ENCODE results near the gene FOXN3.
"Not testable (repeated sequence)": the region's sequence is repeated elsewhere in the genome, so short reads cannot be mapped to it uniquely, and the experiment has no call there.

FOXN3 gene

GRCh38 chr14:89182326-89182725, 234.7 kb downstream of the FOXN3 start:
- no peak for DNase-seq

GRCh38 chr14:89180546-89180945, 236.5 kb downstream of the FOXN3 start:
- DNase-seq = no peak

DNA sequence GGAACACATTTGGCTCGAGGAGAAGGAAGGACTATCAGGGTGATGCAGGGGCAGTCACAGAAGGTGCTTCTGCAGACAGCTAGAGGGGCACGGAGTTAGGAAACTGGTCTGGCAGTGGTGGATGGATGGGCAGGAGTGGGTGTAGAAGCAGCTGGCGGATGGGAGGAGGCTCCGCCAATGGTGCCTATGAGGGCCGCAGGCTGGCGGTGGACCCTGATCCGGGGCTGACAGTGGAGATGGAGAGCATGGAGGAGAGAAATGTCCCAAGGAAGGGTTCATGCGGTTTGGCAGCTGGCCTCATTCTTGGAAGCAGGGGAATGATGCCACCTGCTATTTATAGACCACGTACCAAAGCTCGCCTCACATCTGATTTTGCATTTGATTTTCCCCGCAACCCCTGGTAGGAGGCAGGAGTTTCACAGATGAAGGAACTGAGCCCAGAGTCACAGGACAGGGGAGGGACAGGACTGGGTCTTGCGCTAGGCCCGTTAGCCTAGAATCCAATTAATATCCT, 237.1 kb downstream of the FOXN3 start:
- no peak for DNase-seq

DNA sequence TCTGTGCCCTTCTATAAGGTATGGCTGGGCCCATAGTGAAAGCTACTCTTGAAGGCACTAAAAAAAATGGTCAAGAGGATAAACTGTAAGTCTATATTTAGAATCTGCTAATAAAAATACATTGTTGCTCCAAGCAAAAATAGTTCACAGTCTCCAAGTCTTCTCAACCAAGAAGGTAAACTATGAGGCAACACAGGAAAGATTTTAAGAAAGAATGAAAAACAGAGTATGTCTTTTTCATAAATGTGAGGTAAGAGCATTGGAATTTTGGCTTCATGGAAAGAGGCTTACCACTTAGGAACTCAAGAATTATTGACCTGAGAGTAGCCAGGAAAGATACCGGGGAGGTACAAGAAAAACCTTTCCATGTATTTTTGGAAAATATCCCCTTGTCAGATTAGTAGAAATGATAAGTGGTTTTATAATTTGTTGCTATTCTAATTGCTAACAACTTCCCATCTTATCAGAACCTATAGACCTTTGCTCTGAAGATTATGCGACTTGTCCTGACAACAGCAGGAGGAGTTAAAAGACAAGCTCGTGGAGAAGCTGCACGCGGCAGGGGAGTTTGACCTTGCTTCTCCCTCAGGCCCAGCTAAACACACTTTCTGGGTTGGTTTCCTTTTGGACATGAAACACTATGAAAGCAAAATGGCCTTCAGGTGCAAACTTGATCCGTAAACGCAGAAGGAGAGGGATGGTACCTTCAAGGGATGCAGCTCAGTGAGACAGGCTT, 238.1 kb downstream of the FOXN3 start:
- DNase-seq = no peak

DNA sequence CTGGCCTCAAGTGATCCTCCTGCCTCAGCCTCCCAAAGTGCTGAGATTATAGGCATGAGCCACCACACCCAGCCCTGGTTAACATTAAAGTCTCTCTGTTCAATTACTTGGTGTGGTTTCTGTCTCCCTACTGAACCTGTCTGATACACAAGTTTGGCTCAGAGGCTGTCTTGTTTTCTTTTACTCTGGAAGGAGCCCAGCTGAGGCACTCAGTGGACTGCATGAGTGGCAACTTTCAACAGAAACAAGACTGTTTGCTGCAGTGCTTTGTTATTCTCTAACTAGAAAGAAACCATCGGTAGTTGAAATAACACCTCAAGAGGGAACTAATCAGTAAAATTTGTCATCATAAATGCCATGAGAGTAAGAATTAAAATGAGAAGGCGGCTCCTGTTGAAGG, 238.7 kb downstream of the FOXN3 start:
- DNase-seq = no peak

- DNase-seq = peak; percentile 43
Observed at GRCh38 chr14:89175881-89176799, 240.9 kb downstream of the FOXN3 start.

DNA sequence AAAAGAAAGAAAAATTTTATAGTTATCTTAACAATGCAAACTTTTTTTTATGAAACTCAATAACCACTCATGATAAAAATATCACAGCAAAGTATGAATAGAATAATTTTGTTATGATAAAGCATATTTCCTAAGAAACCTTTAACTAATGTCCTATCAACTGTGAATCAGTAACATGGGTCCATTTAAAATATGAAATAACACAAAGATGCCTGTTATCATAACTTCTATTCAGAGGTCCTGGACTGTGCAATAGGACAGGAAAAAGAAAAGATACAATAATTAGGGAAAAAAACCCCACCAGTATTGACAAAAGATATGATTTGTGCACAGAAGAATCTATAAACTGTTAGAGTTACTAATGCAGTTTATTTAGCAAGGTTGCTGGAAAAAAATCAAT, 245.4 kb downstream of the FOXN3 start:
- DNase-seq = no peak

DNA sequence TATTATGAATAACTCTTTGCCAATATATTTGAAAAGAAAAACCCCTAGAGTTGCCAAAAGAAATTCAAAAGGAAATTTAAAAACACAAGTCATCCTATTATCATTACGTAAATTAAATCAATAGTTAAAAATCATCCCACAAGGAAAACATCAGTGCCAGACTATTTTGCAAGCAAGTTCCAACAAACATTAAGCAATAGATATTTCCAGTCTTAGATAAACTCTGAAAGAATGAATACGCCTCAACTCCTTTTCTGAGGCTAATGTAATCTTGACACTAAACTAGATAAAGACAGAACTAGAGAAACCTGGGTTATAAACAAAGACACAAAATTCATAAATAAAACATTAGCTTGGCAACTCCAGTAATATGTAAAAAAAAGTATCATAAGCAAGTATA, 245.9 kb downstream of the FOXN3 start:
- DNase-seq = no peak

GRCh38 chr14:89167705-89168104, 249.3 kb downstream of the FOXN3 start:
- no peak for DNase-seq

GRCh38 chr14:89166633-89167032, 250.4 kb downstream of the FOXN3 start:
- DNase-seq = no peak

- DNase-seq = no peak
Observed at GRCh38 chr14:89165189-89166181, 251.5 kb downstream of the FOXN3 start.

- no peak for DNase-seq
Observed at GRCh38 chr14:89164168-89165073, 252.6 kb downstream of the FOXN3 start.

GRCh38 chr14:89163031-89163636, 253.9 kb downstream of the FOXN3 start:
- DNase-seq = no peak

GRCh38 chr14:89162586-89162985, 254.4 kb downstream of the FOXN3 start:
- no peak for DNase-seq

GRCh38 chr14:89160437-89160836, 256.6 kb downstream of the FOXN3 start:
- no peak for DNase-seq

- DNase-seq = no peak
Observed at GRCh38 chr14:89158701-89159100, 258.3 kb downstream of the FOXN3 start.

DNA sequence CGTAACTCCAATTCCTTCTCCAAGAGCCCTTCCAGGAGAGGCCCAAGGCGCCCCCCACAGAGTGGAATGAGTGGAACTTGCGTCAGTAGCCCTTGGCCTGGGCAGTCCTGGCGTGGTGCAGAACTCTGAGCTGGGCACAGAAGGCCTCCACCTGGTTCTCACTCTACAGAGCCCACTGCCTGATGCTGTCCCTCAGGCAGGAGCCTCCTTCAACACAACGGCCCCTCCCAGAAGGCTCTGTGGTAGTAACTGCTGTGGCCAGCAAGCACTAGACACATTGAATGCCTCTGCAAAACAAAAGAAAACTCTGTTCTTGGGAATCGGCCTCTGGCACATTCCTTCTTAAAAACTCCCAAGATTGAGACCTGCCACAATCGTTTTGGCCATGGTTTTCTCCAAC, 258.9 kb downstream of the FOXN3 start:
- DNase-seq = not testable (repeated sequence)

GRCh38 chr14:89155491-89155890, 261.5 kb downstream of the FOXN3 start:
- DNase-seq = no peak

GRCh38 chr14:89151693-89152092, 265.3 kb downstream of the FOXN3 start:
- DNase-seq = not testable (repeated sequence)

GRCh38 chr14:89146274-89146673, 270.8 kb downstream of the FOXN3 start:
- DNase-seq = no peak

- DNase-seq = no peak
Observed at GRCh38 chr14:89144642-89145041, 272.4 kb downstream of the FOXN3 start.
